ENCODE data around the gene YBX1.
"Not testable (repeated sequence)": the region's sequence is repeated elsewhere in the genome, so short reads cannot be mapped to it uniquely, and the experiment has no call there.

YBX1 gene

GRCh38 chr1:42690477-42691156 lies 8.4 kb downstream of the YBX1 start:
- no peak for DNase-seq

- no peak for DNase-seq
These were observed 8.9 kb downstream of the YBX1 start for GRCh38 chr1:42691157-42691498.

- no peak for DNase-seq
These were observed 10.2 kb downstream of the YBX1 start for GRCh38 chr1:42692461-42692860.

- DNase-seq: no peak
These were observed 10.7 kb downstream of the YBX1 start for GRCh38 chr1:42692911-42693310.

GRCh38 chr1:42698081-42698813 lies 16.0 kb downstream of the YBX1 start:
- no peak for DNase-seq

- no peak for DNase-seq
These were observed 17.8 kb downstream of the YBX1 start for GRCh38 chr1:42700006-42700405.

- DNase-seq: no peak
These were observed 21.8 kb downstream of the YBX1 start for GRCh38 chr1:42703888-42704464.

- not testable (repeated sequence) for DNase-seq
These were observed 30.6 kb downstream of the YBX1 start for GRCh38 chr1:42712808-42713207.

GRCh38 chr1:42713293-42713692 lies 31.1 kb downstream of the YBX1 start:
- DNase-seq: no peak

GRCh38 chr1:42714441-42714840 lies 32.2 kb downstream of the YBX1 start:
- DNase-seq: not testable (repeated sequence)

- no peak for DNase-seq
These were observed 38.6 kb downstream of the YBX1 start for GRCh38 chr1:42720868-42721267.

- no peak for DNase-seq
These were observed 39.7 kb downstream of the YBX1 start for GRCh38 chr1:42721926-42722325.

GRCh38 chr1:42722403-42722802 lies 40.2 kb downstream of the YBX1 start:
- not testable (repeated sequence) for DNase-seq

- no peak for DNase-seq
These were observed 41.3 kb downstream of the YBX1 start for GRCh38 chr1:42723511-42723910.

GRCh38 chr1:42725820-42726219 lies 43.6 kb downstream of the YBX1 start:
- DNase-seq: not testable (repeated sequence)

GRCh38 chr1:42730002-42730401 lies 47.8 kb downstream of the YBX1 start:
- DNase-seq: no peak

GRCh38 chr1:42730988-42731387 lies 48.8 kb downstream of the YBX1 start:
- DNase-seq: peak; percentile 62

- DNase-seq: no peak
These were observed 49.4 kb downstream of the YBX1 start for GRCh38 chr1:42731585-42731984.

- DNase-seq: no peak
These were observed 50.0 kb downstream of the YBX1 start for GRCh38 chr1:42732126-42732680.

GRCh38 chr1:42733415-42734200 lies 51.4 kb downstream of the YBX1 start:
- DNase-seq: no peak

- DNase-seq: no peak
These were observed 52.2 kb downstream of the YBX1 start for GRCh38 chr1:42734201-42735035.

- no peak for DNase-seq
These were observed 52.8 kb downstream of the YBX1 start for GRCh38 chr1:42735056-42735455.
